ENCODE measurements around the gene MACROH2A1.
A peak's percentile ranks its signal among the peaks of the same experiment; 100 is the strongest.

The MACROH2A1 gene

DNA sequence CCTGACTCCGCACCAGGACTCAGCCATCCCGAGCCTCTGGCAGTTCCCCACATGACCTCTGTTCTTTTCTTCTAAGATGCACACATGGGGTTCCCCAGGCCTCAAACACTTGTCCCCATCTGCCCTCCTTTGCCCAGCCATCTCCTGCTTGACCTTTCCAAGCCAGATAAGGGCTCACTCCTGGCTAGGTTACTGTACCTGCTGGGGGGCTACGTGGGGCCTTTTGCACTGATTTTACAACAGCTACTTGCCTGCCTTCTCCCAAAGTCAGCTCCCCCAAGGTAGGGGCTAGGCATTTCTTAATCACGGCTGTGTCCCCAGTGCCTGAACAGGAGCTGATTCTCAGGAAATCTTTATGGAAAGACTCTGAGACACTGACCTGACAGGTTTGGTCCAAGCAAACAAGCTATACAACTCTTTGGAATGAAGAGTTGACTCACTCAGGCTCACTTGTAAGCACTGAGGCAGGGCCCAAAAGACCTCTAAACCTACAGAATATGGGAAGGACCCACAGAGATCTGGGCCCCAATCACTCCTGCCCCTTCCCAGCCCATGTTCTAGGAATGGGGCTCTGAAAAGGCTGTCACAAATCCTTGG lies 2.5 kb downstream of the MACROH2A1 start:
- H3K9ac ChIP-seq (ENCODE audit: low read depth, low read length) = no peak overlapping the region
- H3K27me3 ChIP-seq (ENCODE audit: control insufficient read depth, insufficient read depth, low read length) = peaks cover 59% of the 10 kb centered on the region
- no peak overlapping the region for H3K27ac ChIP-seq (ENCODE audit: low read depth, low read length)
- H3K4me3 ChIP-seq (ENCODE audit: low read depth, low read length) = no peak overlapping the region
- H3K9me3 ChIP-seq (ENCODE audit: control insufficient read depth, insufficient read depth, low read length) = no peaks in the 10 kb centered on the region
- peaks cover 35% of the 10 kb centered on the region for H3K4me1 ChIP-seq (ENCODE audit: control insufficient read depth, insufficient read depth, low read length)
- no peaks in the 10 kb centered on the region for H3K36me3 ChIP-seq (ENCODE audit: control insufficient read depth, insufficient read depth, low read length)

DNA sequence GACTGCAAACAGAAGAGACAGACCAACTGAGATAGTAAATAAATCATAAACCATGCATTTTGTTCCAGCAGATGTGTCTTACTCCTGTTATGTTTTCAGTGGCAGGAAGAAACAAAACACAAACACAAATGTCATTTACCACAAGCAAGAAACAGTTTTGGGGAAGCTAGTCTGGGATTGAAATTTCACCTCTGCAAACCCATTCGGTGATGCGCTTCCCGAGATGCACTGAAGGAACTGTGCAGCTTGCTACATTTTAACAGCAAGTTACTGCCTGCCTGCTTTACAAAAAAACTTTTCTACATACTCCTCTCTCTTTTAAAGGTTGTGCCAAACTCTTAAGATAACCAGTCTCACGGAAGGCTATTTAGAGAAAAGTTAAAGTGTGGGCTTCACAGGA lies 3.2 kb downstream of the MACROH2A1 start:
- Histone ChIP-seq H3K4me1 (ENCODE audit: control insufficient read depth, insufficient read depth, low read length) (peaks cover 30% of the 10 kb centered on the region), H3K4me3 (ENCODE audit: low read depth, low read length) (no peak overlapping the region), H3K9me3 (ENCODE audit: control insufficient read depth, insufficient read depth, low read length) (no peaks in the 10 kb centered on the region), H3K36me3 (ENCODE audit: control insufficient read depth, insufficient read depth, low read length) (no peaks in the 10 kb centered on the region), H3K27me3 (ENCODE audit: control insufficient read depth, insufficient read depth, low read length) (peaks cover 52% of the 10 kb centered on the region), H3K9ac (ENCODE audit: low read depth, low read length) (no peak overlapping the region), H3K27ac (ENCODE audit: low read depth, low read length) (peak overlapping the region; percentile 10)

DNA sequence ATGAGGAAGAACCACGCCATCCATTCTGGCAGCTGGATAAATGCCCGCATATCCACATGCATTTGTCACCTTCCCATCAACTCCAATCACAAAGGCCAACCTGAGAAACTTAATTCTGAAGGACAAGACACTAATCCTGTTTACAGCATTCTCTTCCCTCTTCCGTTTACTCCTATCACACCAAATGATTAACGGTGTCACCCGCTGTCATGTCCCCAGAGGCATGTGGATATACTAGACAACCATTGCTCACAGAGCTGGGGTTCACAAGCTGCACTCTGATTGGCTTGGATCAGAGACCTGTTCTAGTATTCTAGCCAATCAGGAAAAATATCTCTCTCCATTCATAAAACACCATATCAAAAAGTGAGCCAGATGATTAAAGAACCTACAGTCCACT lies 3.6 kb downstream of the MACROH2A1 start:
- Histone ChIP-seq H3K4me3 (ENCODE audit: low read depth, low read length) (no peak overlapping the region), H3K4me1 (ENCODE audit: control insufficient read depth, insufficient read depth, low read length) (peaks cover 26% of the 10 kb centered on the region), H3K9ac (ENCODE audit: low read depth, low read length) (no peak overlapping the region), H3K9me3 (ENCODE audit: control insufficient read depth, insufficient read depth, low read length) (no peaks in the 10 kb centered on the region), H3K27ac (ENCODE audit: low read depth, low read length) (no peak overlapping the region), H3K36me3 (ENCODE audit: control insufficient read depth, insufficient read depth, low read length) (no peaks in the 10 kb centered on the region), H3K27me3 (ENCODE audit: control insufficient read depth, insufficient read depth, low read length) (peaks cover 48% of the 10 kb centered on the region)

DNA sequence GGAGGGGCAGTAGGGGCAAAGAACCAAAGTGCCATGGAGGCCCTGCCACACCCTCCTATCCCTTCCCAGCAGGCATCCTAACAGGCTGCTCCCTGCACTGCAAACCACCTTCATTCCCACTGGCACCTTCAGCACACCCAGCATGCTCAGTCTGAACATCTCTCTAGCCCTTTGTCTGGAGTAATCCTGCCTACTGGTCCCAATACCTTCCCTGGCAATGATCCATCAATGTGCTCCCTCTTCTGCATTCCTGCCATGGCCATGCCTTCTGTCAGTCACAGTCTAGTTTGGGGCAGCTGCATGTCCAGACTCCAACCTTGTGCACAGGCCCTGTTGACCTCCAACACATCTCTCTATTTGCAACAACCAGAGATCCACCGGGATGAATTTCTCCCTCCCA lies 4.9 kb downstream of the MACROH2A1 start:
- H3K27ac ChIP-seq (ENCODE audit: low read depth, low read length) = no peak overlapping the region
- no peak overlapping the region for H3K9ac ChIP-seq (ENCODE audit: low read depth, low read length)
- H3K27me3 ChIP-seq (ENCODE audit: control insufficient read depth, insufficient read depth, low read length) = peaks cover 38% of the 10 kb centered on the region
- H3K4me3 ChIP-seq (ENCODE audit: low read depth, low read length) = no peak overlapping the region
- H3K36me3 ChIP-seq (ENCODE audit: control insufficient read depth, insufficient read depth, low read length) = no peaks in the 10 kb centered on the region
- no peaks in the 10 kb centered on the region for H3K9me3 ChIP-seq (ENCODE audit: control insufficient read depth, insufficient read depth, low read length)
- H3K4me1 ChIP-seq (ENCODE audit: control insufficient read depth, insufficient read depth, low read length) = peaks cover 15% of the 10 kb centered on the region

DNA sequence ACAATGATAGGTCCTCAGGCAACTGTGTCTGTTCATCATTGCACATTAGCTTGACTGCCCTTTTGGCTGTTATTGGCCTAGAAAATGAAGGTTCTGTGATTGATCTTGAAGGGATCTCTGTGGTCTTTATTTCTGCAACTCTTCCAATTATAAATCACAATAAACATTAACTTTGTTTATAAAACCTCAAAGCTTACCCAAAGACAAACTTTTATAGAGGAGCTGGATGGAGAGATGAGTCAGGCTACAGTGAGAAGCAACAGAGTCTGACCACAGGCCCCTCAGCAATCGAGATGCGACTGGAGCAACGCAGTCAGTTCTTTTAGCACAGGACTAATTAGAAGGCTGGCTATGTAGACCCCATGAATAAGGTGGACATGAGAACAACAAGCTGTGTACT lies 5.3 kb downstream of the MACROH2A1 start:
- Histone ChIP-seq H3K27ac (ENCODE audit: low read depth, low read length) (no peak overlapping the region), H3K27me3 (ENCODE audit: control insufficient read depth, insufficient read depth, low read length) (peaks cover 38% of the 10 kb centered on the region), H3K4me1 (ENCODE audit: control insufficient read depth, insufficient read depth, low read length) (peaks cover 15% of the 10 kb centered on the region), H3K9ac (ENCODE audit: low read depth, low read length) (no peak overlapping the region), H3K36me3 (ENCODE audit: control insufficient read depth, insufficient read depth, low read length) (peaks cover under 1% of the 10 kb centered on the region; the same call in 1 of the 2 replicates), H3K9me3 (ENCODE audit: control insufficient read depth, insufficient read depth, low read length) (no peaks in the 10 kb centered on the region), H3K4me3 (ENCODE audit: low read depth, low read length) (no peak overlapping the region)

DNA sequence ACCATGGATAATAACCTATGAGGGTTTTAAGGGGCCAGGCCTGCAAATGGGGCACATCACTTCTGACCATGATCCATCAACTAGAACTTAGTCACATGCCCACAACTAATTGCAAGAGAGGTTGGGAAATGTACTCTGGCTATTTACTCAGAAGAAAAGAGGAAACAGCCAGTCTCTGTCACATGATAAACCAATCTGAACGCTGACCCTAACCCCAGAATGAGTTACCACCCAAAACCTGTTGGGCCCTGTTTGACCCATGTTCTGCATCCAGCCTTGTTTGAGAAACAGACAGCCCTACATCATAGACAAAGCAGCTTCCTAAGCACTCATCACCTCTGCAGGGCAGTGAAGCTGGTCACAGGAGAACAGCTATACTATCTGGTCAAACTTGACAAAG lies 5.8 kb downstream of the MACROH2A1 start:
- H3K36me3 ChIP-seq (ENCODE audit: control insufficient read depth, insufficient read depth, low read length) = peaks cover 5% of the 10 kb centered on the region; the same call in 1 of the 2 replicates
- peaks cover 15% of the 10 kb centered on the region for H3K4me1 ChIP-seq (ENCODE audit: control insufficient read depth, insufficient read depth, low read length)
- H3K27me3 ChIP-seq (ENCODE audit: control insufficient read depth, insufficient read depth, low read length) = peaks cover 38% of the 10 kb centered on the region
- H3K4me3 ChIP-seq (ENCODE audit: low read depth, low read length) = no peak overlapping the region
- H3K9me3 ChIP-seq (ENCODE audit: control insufficient read depth, insufficient read depth, low read length) = no peaks in the 10 kb centered on the region
- no peak overlapping the region for H3K9ac ChIP-seq (ENCODE audit: low read depth, low read length)
- H3K27ac ChIP-seq (ENCODE audit: low read depth, low read length) = no peak overlapping the region

DNA sequence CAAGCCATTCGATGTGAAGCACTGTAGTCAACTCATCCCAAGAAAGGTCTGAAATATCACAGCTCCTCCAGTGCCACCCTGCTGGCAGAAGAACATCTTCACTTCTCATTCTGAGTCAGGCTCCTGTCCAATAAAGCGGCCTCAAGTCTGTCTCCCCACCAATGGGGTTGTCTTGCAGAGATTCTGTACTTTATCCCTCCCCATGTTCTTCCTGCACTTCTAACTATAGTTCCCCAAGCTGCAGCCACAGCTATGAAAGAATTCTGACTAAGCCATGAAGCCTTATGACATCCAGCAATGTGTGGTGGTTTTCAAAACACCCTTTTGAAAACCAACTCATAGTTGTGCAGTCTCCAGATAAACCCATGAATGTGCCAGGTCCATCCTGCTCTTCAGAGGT lies 6.8 kb downstream of the MACROH2A1 start:
- H3K4me3 ChIP-seq (ENCODE audit: low read depth, low read length) = no peak overlapping the region
- H3K9me3 ChIP-seq (ENCODE audit: control insufficient read depth, insufficient read depth, low read length) = no peaks in the 10 kb centered on the region
- peaks cover 6% of the 10 kb centered on the region for H3K4me1 ChIP-seq (ENCODE audit: control insufficient read depth, insufficient read depth, low read length)
- H3K27me3 ChIP-seq (ENCODE audit: control insufficient read depth, insufficient read depth, low read length) = peaks cover 28% of the 10 kb centered on the region
- no peak overlapping the region for H3K27ac ChIP-seq (ENCODE audit: low read depth, low read length)
- peaks cover 7% of the 10 kb centered on the region; the same call in 1 of the 2 replicates for H3K36me3 ChIP-seq (ENCODE audit: control insufficient read depth, insufficient read depth, low read length)
- no peak overlapping the region for H3K9ac ChIP-seq (ENCODE audit: low read depth, low read length)

DNA sequence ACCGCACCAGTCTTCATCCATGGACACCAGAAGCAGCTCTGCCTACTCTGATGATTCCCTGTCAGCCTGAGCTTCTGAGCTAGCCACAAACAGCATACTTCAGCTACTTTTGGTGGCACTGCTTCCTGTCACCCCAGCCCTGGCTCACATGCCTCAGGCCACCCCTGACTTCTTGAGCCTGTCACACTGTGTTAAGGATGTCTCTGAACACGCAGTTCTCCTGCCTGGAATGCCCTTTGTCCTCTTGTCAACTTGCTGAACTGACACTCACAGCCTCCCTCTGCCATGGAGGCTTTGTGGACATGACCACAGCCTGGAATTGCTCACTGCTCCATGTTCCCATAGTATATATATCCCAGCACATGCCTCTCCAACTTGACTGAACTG lies 7.2 kb downstream of the MACROH2A1 start:
- H3K27me3 ChIP-seq (ENCODE audit: control insufficient read depth, insufficient read depth, low read length) = peaks cover 24% of the 10 kb centered on the region
- H3K9me3 ChIP-seq (ENCODE audit: control insufficient read depth, insufficient read depth, low read length) = no peaks in the 10 kb centered on the region
- H3K9ac ChIP-seq (ENCODE audit: low read depth, low read length) = no peak overlapping the region
- H3K4me3 ChIP-seq (ENCODE audit: low read depth, low read length) = no peak overlapping the region
- H3K4me1 ChIP-seq (ENCODE audit: control insufficient read depth, insufficient read depth, low read length) = peaks cover 2% of the 10 kb centered on the region
- peaks cover 8% of the 10 kb centered on the region; the same call in 1 of the 2 replicates for H3K36me3 ChIP-seq (ENCODE audit: control insufficient read depth, insufficient read depth, low read length)
- no peak overlapping the region for H3K27ac ChIP-seq (ENCODE audit: low read depth, low read length)

DNA sequence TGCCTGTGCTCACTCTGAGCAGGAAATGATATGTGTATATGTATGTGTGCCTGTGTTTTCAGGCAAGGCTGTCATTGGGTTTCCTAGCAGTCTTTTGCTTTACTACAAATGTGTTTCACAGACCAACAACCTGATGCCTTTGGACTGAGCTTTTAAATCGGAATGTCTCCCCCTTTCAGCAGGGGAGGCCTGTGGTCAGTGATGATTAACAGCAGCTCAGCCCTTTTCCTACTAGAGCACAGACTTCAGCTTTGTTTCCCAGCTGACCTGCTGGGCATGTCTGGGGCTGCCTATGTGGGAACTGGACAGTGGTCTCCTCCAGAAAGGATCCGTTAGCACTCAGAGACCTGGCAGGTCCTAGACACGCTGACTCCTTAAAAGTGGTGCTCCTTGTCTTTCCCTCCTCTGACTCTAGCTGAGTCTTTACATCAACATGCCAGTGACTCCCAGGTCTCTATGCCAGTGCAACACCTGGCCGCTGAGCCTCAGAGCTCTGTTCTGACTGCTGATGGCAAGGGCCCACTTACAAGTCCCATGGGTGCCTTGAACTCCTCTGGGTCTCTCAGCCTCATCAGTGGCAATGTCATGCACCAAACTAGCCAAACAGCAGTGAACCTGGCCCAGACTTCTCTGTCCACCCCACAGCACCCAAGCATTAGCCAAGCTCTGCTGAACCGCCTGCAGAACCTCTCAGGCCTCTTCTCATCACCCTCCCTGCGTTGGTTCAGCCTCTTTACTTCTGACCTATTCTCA lies 7.7 kb downstream of the MACROH2A1 start:
- Histone ChIP-seq H3K36me3 (ENCODE audit: control insufficient read depth, insufficient read depth, low read length) (peaks cover 13% of the 10 kb centered on the region; the same call in 1 of the 2 replicates), H3K27ac (ENCODE audit: low read depth, low read length) (no peak overlapping the region), H3K4me1 (ENCODE audit: control insufficient read depth, insufficient read depth, low read length) (no peaks in the 10 kb centered on the region), H3K9ac (ENCODE audit: low read depth, low read length) (no peak overlapping the region), H3K9me3 (ENCODE audit: control insufficient read depth, insufficient read depth, low read length) (no peaks in the 10 kb centered on the region), H3K27me3 (ENCODE audit: control insufficient read depth, insufficient read depth, low read length) (peaks cover 18% of the 10 kb centered on the region), H3K4me3 (ENCODE audit: low read depth, low read length) (no peak overlapping the region)

DNA sequence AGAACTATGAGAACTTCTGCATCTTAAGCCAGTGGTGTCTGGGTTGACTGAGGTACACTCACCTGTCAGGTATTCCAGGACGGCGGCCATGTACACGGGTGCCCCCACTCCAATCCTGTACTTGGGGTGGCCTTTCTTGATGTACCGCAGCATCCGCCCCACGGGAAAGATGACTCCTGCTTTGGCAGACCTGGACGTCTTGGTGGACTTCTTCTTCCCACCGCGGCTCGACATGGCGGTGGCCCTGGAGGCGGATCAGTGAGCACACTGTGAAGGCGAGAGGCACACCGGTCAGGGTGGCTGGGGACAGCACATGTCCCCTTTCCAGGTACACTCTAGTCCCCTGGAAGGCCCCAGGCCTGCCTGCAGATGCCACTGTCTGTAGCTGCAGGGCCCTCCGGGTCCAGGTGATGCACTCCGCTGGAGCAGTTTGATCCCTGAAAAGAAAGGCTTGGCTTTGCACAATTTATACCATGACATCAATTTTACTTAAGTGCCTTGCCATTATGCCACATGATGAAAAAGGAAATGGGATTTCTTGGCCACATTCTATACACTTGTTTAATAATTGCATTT lies 10.1 kb downstream of the MACROH2A1 start:
- H3K4me3 ChIP-seq (ENCODE audit: low read depth, low read length) = no peak overlapping the region
- peaks cover 27% of the 10 kb centered on the region; the same call in 1 of the 2 replicates for H3K36me3 ChIP-seq (ENCODE audit: control insufficient read depth, insufficient read depth, low read length)
- no peak overlapping the region for H3K9ac ChIP-seq (ENCODE audit: low read depth, low read length)
- H3K27ac ChIP-seq (ENCODE audit: low read depth, low read length) = no peak overlapping the region
- no peaks in the 10 kb centered on the region for H3K9me3 ChIP-seq (ENCODE audit: control insufficient read depth, insufficient read depth, low read length)
- H3K4me1 ChIP-seq (ENCODE audit: control insufficient read depth, insufficient read depth, low read length) = no peaks in the 10 kb centered on the region
- H3K27me3 ChIP-seq (ENCODE audit: control insufficient read depth, insufficient read depth, low read length) = no peaks in the 10 kb centered on the region

DNA sequence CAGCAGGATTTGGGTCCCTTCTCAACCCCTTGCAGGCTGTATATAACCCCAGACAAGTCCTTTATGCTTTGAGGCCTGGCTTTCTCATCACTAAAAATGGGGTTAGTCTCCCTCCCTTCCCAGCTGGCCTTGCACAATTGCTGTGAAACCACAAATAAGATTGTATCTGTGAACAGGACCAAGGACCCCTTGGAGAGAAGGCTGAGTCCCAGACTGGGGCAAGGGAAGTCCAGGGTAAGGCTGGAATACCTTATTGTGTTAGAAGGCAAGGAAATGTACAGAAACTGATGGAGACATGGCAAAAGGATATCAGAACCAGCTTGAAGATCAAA lies 11.4 kb downstream of the MACROH2A1 start:
- Histone ChIP-seq H3K36me3 (ENCODE audit: control insufficient read depth, insufficient read depth, low read length) (peaks cover 29% of the 10 kb centered on the region; the same call in 1 of the 2 replicates), H3K9ac (ENCODE audit: low read depth, low read length) (no peak overlapping the region), H3K9me3 (ENCODE audit: control insufficient read depth, insufficient read depth, low read length) (no peaks in the 10 kb centered on the region), H3K4me1 (ENCODE audit: control insufficient read depth, insufficient read depth, low read length) (no peaks in the 10 kb centered on the region), H3K27me3 (ENCODE audit: control insufficient read depth, insufficient read depth, low read length) (no peaks in the 10 kb centered on the region), H3K4me3 (ENCODE audit: low read depth, low read length) (no peak overlapping the region), H3K27ac (ENCODE audit: low read depth, low read length) (no peak overlapping the region)

Measured in HUES48 (cell line).